Motor neuron (in vitro differentiated cells): ENCODE data around the gene SASH1. TPM values are rescaled to one million over a fixed set of nuclear protein-coding genes. Genes with fewer than 3 reads are reported as not detected.

Source experiments
- ATAC-seq, 8 experiments: fragments of 200-7000 bp; cut with Tn5 transposase; replicated peaks in 6 of 8; 2 replicates each; pipeline ENCODE4 v1.8.0; 2021; ENCODE audit warnings: mild to moderate bottlenecking in 8 of 8, moderate library complexity in 8 of 8
- H3K27ac ChIP-seq, 2 donors: fragments of 250-450 bp; sonication (Bioruptor Pico); 2 replicates each; pipeline ENCODE4 v1.9.0; 2021; ENCODE audit warnings: antibody characterized with exemption in 2 of 2, mild to moderate bottlenecking in 2 of 2, moderate library complexity in 1 of 2
- H3K4me1 ChIP-seq, 2 donors: fragments of 250-450 bp; sonication (Bioruptor Pico); replicated peaks in 1 of 2; 2 replicates each; pipeline ENCODE4 v1.6.1; 2021; ENCODE audit warnings: antibody characterized with exemption in 2 of 2, mild to moderate bottlenecking in 2 of 2, moderate library complexity in 1 of 2
- H3K4me3 ChIP-seq, 5 donors: fragments of 250-450 bp; sonication (Bioruptor Pico); 2 replicates each; pipeline ENCODE4 v1.9.0; 2021; ENCODE audit warnings: antibody characterized with exemption in 5 of 5, mild to moderate bottlenecking in 5 of 5, moderate library complexity in 4 of 5
- WGBS, 10 experiments: fragments of 450-650 bp; shearing (Covaris generic); methylation state at CpG; one replicate each; pipeline ENCODE4 v1.0.0; 2022; 5-methylcytosine and 5-hydroxymethylcytosine counted together
- in situ Hi-C, 9 experiments: fragments of 400-800 bp; cut with MboI; loops; one replicate each; pipeline ENCODE4 v1.15.0; 2021; ENCODE audit warnings: low sequenced_read_pairs in 9 of 9, low pct_unique_long_range_greater_than_20kb in 2 of 9; ENCODE audit not compliant: unreplicated experiment in 9 of 9
- total RNA-seq, 8 experiments: library from RNA; unstranded; fragments of 300-600 nt; gene quantifications; 2 replicates each; pipeline versions ENCODE4 v1.2.3 to v1.2.4, GENCODE V29; 2022

SASH1 gene
- total RNA-seq, 8 experiments from 2014 or later = 7.8 to 139 (median 18.4) TPM

GRCh38 chr6:148465011-148465335, 122.3 kb downstream of the SASH1 start:
- no peak for ATAC-seq
- 0 to 100% (median 80%) methylated on average over 1 to 4 of the region's 5 CpGs; no CpG with 5 or more reads in 2 of the 10 experiments for WGBS, 10 experiments
- Histone ChIP-seq H3K4me3 (no peak overlapping the region), H3K4me1 (peaks cover 6 to 10% of the 10 kb centered on the region in 2 donors), H3K27ac (no peak overlapping the region)
- in situ Hi-C loops = loop anchor here in 3 of 9 experiments (25.0 kb wide), 3 partner anchors 278 to 953 kb away; partner anchors contain the start of gene SAMD5 (in 2 of the 3)

DNA sequence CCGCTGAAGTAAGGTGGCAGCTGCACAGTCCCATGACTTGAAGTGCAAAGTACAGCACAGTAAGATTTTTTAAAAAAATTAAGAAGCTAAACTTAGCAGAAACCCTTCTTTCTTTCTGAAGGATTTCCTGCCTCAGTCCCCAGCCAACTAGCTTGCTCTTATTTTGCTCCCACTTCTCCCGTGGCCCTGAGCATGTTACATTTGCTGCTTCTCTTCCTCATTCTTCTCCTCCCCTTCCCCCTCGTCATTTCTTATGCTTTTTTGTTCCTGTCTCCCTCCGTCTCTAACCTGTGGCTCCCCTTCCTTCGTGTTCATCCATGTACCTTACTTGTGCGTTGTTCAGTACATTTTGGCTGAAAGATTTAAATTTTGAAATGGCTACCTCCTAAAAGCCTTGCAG, 123.0 kb downstream of the SASH1 start:
- ATAC-seq = no peak

GRCh38 chr6:148466158-148466557, 123.5 kb downstream of the SASH1 start:
- peaks cover 16 to 17% of the 10 kb centered on the region in 2 donors for H3K4me1 ChIP-seq
- H3K27ac ChIP-seq = no peak overlapping the region
- H3K4me3 ChIP-seq = no peak overlapping the region
- 60 to 100% (median 88%) methylated on average over 1 to 3 of the region's 4 CpGs; no CpG with 5 or more reads in 2 of the 10 experiments for WGBS, 10 experiments
- no peak for ATAC-seq
- in situ Hi-C loops = loop anchor here in 3 of 9 experiments (25.0 kb wide), 3 partner anchors 279 to 954 kb away; partner anchors contain the start of gene SAMD5 (in 2 of the 3)

More for the DNA sequence above, 123.0 kb downstream of the SASH1 start:
- H3K27ac ChIP-seq = no peak overlapping the region
- peaks cover 12 to 13% of the 10 kb centered on the region in 2 donors for H3K4me1 ChIP-seq
- in situ Hi-C loops = loop anchor here in 3 of 9 experiments (25.0 kb wide), 3 partner anchors 278 to 953 kb away; partner anchors contain the start of gene SAMD5 (in 2 of the 3)
- 49 to 86% (median 77%) methylated on average over 1 to 6 of the region's 6 CpGs for WGBS, 10 experiments
- H3K4me3 ChIP-seq = no peak overlapping the region

DNA sequence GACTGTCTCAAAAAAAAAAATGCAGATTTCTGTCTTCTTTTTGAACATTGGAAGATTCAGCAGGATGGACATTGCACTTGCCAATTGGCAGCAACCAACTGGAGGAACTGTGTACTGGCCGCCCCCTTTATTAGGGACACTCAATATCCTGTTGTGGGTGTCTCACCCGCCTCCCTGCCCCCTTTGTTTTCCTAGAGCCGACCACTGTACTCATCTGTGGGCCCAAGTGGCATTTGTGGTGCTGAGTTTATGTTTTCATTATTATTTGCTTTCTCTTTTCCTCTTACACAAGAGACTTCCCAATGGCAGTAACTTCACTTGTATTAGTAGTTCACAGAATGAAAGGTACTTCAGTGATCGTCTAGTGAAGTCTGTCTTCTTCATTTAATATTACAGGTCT, 125.3 kb downstream of the SASH1 start:
- H3K4me3 ChIP-seq = no peak overlapping the region
- no peak for ATAC-seq
- 0 to 100% (median 94%) methylated on average over 1 to 4 of the region's 4 CpGs; no CpG with 5 or more reads in 1 of the 10 experiments for WGBS, 10 experiments
- in situ Hi-C loops = loop anchor here in 3 of 9 experiments (25.0 kb wide), 3 partner anchors 281 to 956 kb away; partner anchors contain the start of gene SAMD5 (in 2 of the 3)
- no peak overlapping the region for H3K27ac ChIP-seq
- peaks cover 31 to 33% of the 10 kb centered on the region in 2 donors for H3K4me1 ChIP-seq

- 70 to 100% (median 89%) methylated on average over 1 to 5 of the region's 8 CpGs; no CpG with 5 or more reads in 3 of the 10 experiments for WGBS, 10 experiments
Observed at GRCh38 chr6:148470156-148470555, 127.5 kb downstream of the SASH1 start.

GRCh38 chr6:148470606-148471465, 128.2 kb downstream of the SASH1 start:
- no peak for ATAC-seq
- Histone ChIP-seq H3K4me1 (peaks cover 24 to 35% of the 10 kb centered on the region in 2 donors), H3K4me3 (no peak overlapping the region), H3K27ac (peak overlapping the region in 1 of 2 donors; percentile 14)
- in situ Hi-C loops = loop anchor here in 3 of 9 experiments (25.0 kb wide), 3 partner anchors 284 to 959 kb away; partner anchors contain the start of gene SAMD5 (in 2 of the 3)
- WGBS, 10 experiments = 22 to 91% (median 48%) methylated on average over 3 to 8 of the region's 10 CpGs

More at GRCh38 chr6:148470156-148470555, 127.5 kb downstream of the SASH1 start:
- H3K27ac ChIP-seq = peak overlapping the region in 1 of 2 donors; percentile 31
- H3K4me1 ChIP-seq = peaks cover 24 to 35% of the 10 kb centered on the region in 2 donors
- H3K4me3 ChIP-seq = no peak overlapping the region
- in situ Hi-C loops = loop anchor here in 3 of 9 experiments (25.0 kb wide), 3 partner anchors 283 to 958 kb away; partner anchors contain the start of gene SAMD5 (in 2 of the 3)
- no peak for ATAC-seq

GRCh38 chr6:148471624-148472159, 129.1 kb downstream of the SASH1 start:
- WGBS, 10 experiments = 0 to 81% (median 39%) methylated on average over 1 to 9 of the region's 9 CpGs; no CpG with 5 or more reads in 1 of the 10 experiments
- in situ Hi-C loops = loop anchor here in 3 of 9 experiments (25.0 kb wide), 3 partner anchors 284 to 959 kb away; partner anchors contain the start of gene SAMD5 (in 2 of the 3)
- peak overlapping the region in 1 of 2 donors; percentile 68 for H3K27ac ChIP-seq
- no peak overlapping the region for H3K4me3 ChIP-seq
- ATAC-seq = peak; percentile 60 to 98 (median 88)
- peaks cover 24 to 35% of the 10 kb centered on the region in 2 donors for H3K4me1 ChIP-seq

GRCh38 chr6:148472171-148473105, 129.8 kb downstream of the SASH1 start:
- WGBS, 10 experiments = 30 to 92% (median 60%) methylated on average over 1 to 12 of the region's 12 CpGs
- Histone ChIP-seq H3K4me3 (no peak overlapping the region), H3K27ac (peak overlapping the region in 1 of 2 donors; percentile 68), H3K4me1 (peaks cover 24 to 35% of the 10 kb centered on the region in 2 donors)
- in situ Hi-C loops = loop anchor here in 3 of 9 experiments (25.0 kb wide), 3 partner anchors 285 to 960 kb away; partner anchors contain the start of gene SAMD5 (in 2 of the 3)
- peak in 5 of 8 experiments; percentile 40 to 63 (median 49) for ATAC-seq

DNA sequence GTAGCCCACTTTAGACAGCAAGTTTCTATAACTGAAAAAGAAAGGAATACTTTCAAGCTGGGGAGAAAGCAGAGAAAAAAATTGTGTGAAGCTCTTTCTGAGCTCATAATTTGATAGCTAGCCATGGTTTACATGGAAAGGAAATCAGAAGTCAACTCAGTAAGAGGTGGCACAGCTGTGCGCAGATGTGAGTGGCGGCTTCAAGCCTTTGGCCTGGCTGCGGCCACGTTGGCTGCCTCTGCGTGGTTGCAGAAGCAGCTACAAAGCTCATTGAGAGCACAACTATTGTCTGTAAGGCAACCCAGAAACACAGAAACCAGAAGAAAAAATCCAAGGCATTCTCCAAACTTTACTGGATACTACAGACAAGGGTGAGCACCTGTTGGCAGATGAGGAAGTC, 136.9 kb downstream of the SASH1 start:
- in situ Hi-C loops = no loop called here
- ATAC-seq = no peak
- Histone ChIP-seq H3K4me1 (no peaks in the 10 kb centered on the region), H3K4me3 (no peak overlapping the region), H3K27ac (no peak overlapping the region)
- 90 to 100% (median 97%) methylated on average over 1 to 5 of the region's 5 CpGs; no CpG with 5 or more reads in 5 of the 10 experiments for WGBS, 10 experiments

DNA sequence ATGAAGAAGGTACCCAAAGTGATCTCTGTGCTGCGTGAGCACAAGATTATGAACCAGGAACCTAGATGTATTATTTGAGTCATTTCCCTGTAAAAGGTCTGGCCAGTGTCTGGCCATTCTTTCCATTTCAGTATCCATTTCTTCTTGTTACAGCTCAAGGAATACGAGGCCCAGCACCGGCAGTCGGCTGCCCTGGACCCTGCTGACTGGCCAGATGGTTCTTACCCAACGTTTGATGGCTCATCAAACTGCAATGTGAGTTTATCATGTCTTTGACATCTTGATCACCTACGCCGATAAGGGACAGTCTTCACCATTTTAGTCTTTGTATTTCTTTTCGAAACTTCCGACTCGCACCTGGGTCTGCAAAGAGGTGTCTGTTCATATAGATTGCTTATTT, 144.8 kb downstream of the SASH1 start:
- Histone ChIP-seq H3K4me1 (peaks cover 3 to 6% of the 10 kb centered on the region in 2 donors), H3K4me3 (no peak overlapping the region), H3K27ac (no peak overlapping the region)
- in situ Hi-C loops = no loop called here
- no peak for ATAC-seq
- WGBS, 10 experiments = 87 to 100% (median 97%) methylated on average over 2 to 10 of the region's 10 CpGs

- no peak overlapping the region for H3K27ac ChIP-seq
- ATAC-seq = peak in 5 of 8 experiments; percentile 57 to 88 (median 62)
- H3K4me3 ChIP-seq = no peak overlapping the region
- H3K4me1 ChIP-seq = peaks cover 3 to 6% of the 10 kb centered on the region in 2 donors
- 28 to 83% (median 58%) methylated on average over 1 to 6 of the region's 6 CpGs for WGBS, 10 experiments
- in situ Hi-C loops = no loop called here
Observed at GRCh38 chr6:148491638-148492251, 149.1 kb downstream of the SASH1 start.
